Skeletal muscle cell (primary cell): ENCODE results near the gene SKAP2.

Experiments used
- DNase-seq: peaks from one replicate; pipeline ENCODE4 v3.0.0-alpha.2; 2010; ENCODE audit warnings: low read depth
- H3K4me3 ChIP-seq: 2 replicates; pipeline ENCODE4 v1.5.1; 2011; ENCODE audit warnings: low read depth, mild to moderate bottlenecking, control low read depth, low read length, moderate library complexity

The SKAP2 gene

GRCh38 chr7:26675143-26675887 lies 189.1 kb downstream of the SKAP2 start:
- H3K4me3 ChIP-seq, result no peak overlapping the region
- peak; percentile 17 for DNase-seq

DNA sequence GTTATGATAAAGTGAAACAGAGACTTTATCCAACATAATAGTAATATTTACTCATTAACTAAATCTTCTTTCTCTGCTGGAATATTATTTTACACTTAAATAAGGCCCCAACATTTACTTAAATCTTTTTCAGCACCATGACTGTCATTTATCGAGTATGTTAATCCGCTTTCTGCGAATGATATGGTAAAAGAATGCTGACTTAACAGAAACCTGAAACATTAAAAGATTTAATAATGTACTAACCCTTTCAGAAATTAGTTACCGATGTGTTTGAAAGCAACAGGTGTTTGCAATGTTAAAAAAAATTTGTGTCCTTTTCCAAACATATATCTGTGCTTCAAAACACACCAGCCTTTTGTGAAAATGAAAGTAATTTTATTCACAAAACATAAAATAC lies 190.5 kb downstream of the SKAP2 start:
- no peak for DNase-seq

GRCh38 chr7:26673271-26673670 lies 191.1 kb downstream of the SKAP2 start:
- DNase-seq, result no peak
- H3K4me3 ChIP-seq, result no peak overlapping the region

More for the DNA sequence above, 190.5 kb downstream of the SKAP2 start:
- no peak overlapping the region for H3K4me3 ChIP-seq

GRCh38 chr7:26670841-26671240 lies 193.5 kb downstream of the SKAP2 start:
- DNase-seq, result no peak
- no peak overlapping the region for H3K4me3 ChIP-seq

- DNase-seq, result no peak
- H3K4me3 ChIP-seq, result no peak overlapping the region
Measured at GRCh38 chr7:26670290-26670689, 194.1 kb downstream of the SKAP2 start.

DNA sequence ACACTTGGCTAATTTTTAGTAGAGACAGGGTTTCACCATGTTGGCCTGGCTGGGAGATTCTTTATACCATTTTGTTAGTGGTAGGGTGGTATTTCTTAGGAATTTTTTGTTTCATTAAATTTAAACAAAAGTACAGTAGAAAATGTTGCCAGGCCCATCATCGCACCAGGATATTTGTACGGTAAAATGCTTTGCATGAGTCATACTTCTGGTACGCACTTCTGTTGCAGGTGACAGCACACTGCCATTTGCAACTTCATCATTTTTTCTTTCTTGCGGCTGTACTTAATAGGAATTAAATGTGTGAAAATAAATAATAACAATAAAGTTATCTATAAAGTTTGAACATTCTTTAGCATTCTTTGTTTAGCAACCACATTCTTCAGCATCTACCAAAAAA lies 195.6 kb downstream of the SKAP2 start:
- no peak for DNase-seq
- no peak overlapping the region for H3K4me3 ChIP-seq

- H3K4me3 ChIP-seq, result no peak overlapping the region
- DNase-seq, result peak; percentile 81
Measured at GRCh38 chr7:26667514-26668133, 196.8 kb downstream of the SKAP2 start.

DNA sequence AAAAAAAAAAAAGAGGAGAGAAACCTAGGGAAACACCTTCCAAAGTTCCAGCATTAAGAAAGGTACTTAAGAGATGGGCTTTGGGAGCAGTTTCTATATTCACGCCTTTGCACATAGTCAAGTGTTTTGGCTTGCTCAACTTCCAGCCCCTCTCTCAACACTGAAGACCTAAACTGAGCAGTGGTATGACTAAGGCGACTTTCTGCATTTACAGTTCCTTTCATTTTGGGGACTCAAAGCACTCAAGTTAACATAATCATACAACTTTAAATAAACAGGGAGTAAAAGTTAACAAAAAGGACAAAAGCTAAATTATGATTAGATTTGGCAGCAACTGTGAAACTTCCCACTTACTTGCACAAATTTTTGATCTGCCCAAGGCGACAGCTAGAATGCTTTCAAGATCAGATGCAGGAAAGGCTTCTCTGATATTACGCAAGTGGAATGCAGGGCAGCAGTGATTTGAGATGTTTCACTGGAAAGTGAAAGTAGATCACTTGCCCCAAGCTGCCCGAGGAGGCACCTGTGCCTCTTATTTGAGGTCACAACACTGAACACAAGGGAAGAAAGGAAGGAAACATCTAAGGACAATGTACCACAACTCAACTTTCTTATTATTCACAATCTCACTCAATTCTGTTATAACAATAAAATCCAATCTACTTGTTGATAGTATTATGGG lies 199.5 kb downstream of the SKAP2 start:
- no peak overlapping the region for H3K4me3 ChIP-seq
- DNase-seq, result no peak

- no peak overlapping the region for H3K4me3 ChIP-seq
- DNase-seq, result no peak
Measured at GRCh38 chr7:26664274-26664673, 200.1 kb downstream of the SKAP2 start.

DNA sequence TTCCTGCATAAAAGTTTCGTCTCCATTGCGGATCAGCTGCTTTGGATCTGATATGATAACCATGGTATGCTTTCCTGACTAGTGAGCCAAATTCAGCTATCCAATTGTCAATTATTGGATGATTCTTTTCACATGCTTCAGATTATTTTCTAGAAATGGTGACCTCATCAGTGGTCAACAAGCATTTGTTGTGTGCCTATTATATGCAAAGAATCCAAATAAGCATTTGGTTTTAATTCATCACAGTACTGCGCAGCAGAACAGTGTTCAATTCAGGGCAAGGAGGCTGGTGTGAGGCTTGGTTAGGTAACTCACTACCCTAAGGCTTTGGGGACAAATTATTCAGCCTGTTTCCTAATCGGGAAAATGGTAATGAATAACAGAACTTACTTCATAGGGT lies 200.5 kb downstream of the SKAP2 start:
- H3K4me3 ChIP-seq, result no peak overlapping the region
- no peak for DNase-seq

DNA sequence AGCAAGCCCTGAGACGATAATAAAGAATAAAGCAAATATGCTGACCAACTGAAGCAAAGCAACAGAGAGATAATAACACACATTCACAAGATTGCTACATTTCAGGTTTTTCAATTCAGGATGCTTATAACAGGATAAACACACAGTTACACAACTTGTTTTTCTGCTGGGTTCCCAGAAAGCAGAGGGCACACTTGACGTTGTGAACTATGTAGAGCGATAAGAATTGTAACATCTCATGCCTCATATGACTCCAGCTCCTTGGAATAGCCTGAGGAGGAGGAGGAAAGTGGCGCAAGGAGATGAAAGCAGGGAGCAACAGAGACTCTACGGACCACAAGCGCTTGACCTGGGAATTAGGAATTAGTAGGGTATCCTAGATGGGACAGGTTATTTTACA lies 201.7 kb downstream of the SKAP2 start:
- no peak for DNase-seq

GRCh38 chr7:26659121-26659520 lies 205.3 kb downstream of the SKAP2 start:
- H3K4me3 ChIP-seq, result no peak overlapping the region
- DNase-seq, result no peak

More for the DNA sequence above, 201.7 kb downstream of the SKAP2 start:
- H3K4me3 ChIP-seq, result no peak overlapping the region

DNA sequence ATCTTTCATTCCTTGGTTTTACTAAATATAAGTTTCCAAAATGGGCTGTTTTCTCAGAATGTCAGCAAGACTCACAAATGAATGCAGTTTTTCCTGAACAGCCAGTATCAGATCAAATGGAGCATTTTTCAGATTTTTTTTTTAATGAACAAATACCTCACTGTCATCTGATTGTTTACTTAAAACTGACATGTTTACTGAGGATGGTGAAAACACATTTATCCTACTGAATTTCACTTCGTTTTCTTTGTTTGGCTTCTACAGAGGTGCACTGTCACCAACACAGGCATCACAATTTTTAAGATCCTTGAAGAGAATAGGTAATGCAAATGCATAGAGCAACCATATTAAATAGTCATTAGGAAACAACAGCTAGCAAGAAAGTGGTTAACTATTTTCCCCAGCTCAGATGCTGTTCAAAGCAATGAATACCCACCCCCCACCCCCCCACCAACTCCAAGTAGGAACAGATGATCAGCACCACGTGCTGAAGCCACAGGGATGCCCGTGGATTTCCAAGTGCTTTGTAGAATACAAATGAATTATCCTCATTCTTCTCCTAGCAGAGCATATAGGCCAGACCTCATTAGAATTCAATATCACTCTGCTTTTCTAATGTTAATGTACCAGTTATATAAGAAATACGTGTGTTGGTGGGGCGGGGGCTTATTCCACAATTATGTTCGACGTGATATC lies 205.9 kb downstream of the SKAP2 start:
- no peak for DNase-seq
- no peak overlapping the region for H3K4me3 ChIP-seq

DNA sequence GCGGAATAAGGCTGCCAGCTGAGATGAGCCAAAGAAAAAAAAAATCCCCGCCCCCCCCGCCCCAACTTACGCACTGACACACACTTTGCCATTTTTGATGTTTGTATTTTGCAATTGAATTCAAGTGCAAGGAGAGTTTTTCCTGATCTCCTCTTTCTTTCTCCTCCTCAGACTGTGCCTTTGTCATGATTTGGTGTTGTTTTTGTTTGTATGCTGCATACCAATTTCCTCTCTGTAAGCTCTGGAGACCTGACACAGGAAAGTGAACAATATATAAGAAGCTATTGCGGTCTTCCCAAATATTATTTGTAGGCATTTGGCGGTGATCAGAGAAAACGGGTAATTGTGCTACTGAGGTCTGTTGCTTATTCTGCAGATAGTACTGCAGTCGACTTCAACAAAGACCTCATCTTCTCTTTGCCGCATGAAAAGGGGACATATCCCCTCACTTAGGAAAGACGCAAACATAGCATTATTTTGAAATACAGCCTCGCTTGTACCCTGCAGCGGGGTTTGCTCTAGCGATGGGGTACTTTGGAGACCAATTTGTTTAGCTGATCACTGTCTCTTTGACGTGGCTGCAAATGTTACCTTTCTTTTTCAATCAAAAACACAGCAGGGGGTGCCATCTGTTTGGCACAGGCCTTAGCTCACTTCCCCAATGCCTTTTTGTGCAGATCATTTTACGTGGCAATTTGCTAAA lies 206.6 kb downstream of the SKAP2 start:
- no peak overlapping the region for H3K4me3 ChIP-seq
- no peak for DNase-seq

DNA sequence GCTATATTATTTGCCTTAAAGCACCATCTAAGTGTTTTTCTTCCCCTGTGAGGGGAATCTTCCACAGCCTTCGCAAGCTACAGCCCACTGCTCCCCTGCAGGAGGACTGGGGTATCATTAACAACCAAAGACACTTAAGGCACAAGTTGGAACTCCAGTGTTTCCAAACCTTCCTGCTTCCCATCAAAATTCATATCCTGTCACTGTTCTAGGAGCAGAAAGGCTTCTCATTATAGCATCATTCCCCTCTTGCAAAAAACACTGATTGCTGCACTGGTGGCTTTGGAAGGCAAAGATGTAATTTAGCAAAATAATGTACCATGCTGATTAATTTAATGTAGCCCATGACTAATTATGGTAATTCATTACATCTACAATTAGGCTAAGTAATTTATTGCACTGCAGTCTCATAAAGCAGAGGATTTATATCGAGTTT lies 207.2 kb downstream of the SKAP2 start:
- H3K4me3 ChIP-seq, result no peak overlapping the region
- DNase-seq, result no peak

DNA sequence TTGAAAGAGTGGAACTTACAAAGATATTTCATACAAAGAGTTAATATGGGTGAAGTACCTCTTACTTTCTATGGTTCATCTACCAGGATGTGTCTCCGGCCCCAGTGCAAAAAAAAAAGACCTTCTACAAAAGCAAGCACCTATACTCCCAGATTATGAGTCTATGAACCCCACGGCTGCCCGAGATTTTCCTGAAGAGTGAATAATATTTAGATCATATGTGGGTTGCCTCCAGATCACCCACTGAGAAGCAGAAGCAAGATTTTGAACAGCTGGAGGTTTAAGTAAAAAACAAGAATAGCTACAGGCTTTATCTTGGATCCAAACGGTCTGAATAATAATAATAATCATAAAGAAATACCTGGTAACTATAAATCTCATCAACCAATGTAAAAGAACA lies 207.7 kb downstream of the SKAP2 start:
- H3K4me3 ChIP-seq, result no peak overlapping the region
- no peak for DNase-seq

GRCh38 chr7:26655781-26656180 lies 208.6 kb downstream of the SKAP2 start:
- no peak for DNase-seq
- no peak overlapping the region for H3K4me3 ChIP-seq

- no peak overlapping the region for H3K4me3 ChIP-seq
- no peak for DNase-seq
Measured at GRCh38 chr7:26653430-26654399, 210.7 kb downstream of the SKAP2 start.
